Prostate gland (tissue), 2 donors: ENCODE measurements around the gene POLR2F. TPM values are rescaled to one million over a fixed set of nuclear protein-coding genes. Genes with fewer than 3 reads are reported as not detected.
"Not testable (repeated sequence)": the region's sequence is repeated elsewhere in the genome, so short reads cannot be mapped to it uniquely, and the experiment has no call there.

Experiments
- DNase-seq: peaks from one replicate; pipeline ENCODE4 v3.0.0-alpha.2; 2019; ENCODE audit warnings: low spot score
- H3K27ac ChIP-seq, 2 donors: fragments of 200-600 bp; sonication (generic); 2 replicates each; pipeline ENCODE4 v1.5.1; 2017 to 2019
- H3K27me3 ChIP-seq: fragments of 200-600 bp; sonication (generic); replicated peaks from 2 replicates; pipeline ENCODE4 v1.5.1; 2019; ENCODE audit not compliant: insufficient read depth
- H3K36me3 ChIP-seq, 2 donors: fragments of 200-600 bp; sonication (generic); 1 replicate in 1 of 2; 2 replicates in 1 of 2; pipeline versions ENCODE4 v1.5.1 to v1.8.1; 2017 to 2019
- H3K4me1 ChIP-seq: fragments of 200-600 bp; sonication (generic); replicated peaks from 2 replicates; pipeline ENCODE4 v1.5.1; 2019
- H3K4me3 ChIP-seq, 2 donors: fragments of 200-600 bp; sonication (generic); 2 replicates each; pipeline ENCODE4 v1.5.1; 2017 to 2019
- H3K9me3 ChIP-seq: fragments of 200-600 bp; sonication (generic); 2 replicates; pipeline ENCODE4 v1.5.1; 2017
- CTCF ChIP-seq, 4 experiments: fragments of 200-600 bp in 2 of 4; fragments of 450-650 bp in 2 of 4; sonication (generic) in 2 of 4; IDR thresholded peaks; 1 replicate in 3 of 4; 2 replicates in 1 of 4; pipeline ENCODE4 v1.5.1; 2016 to 2019; ENCODE audit warnings: antibody characterized with exemption in 4 of 4, mild to moderate bottlenecking in 2 of 4, moderate library complexity in 2 of 4
- POLR2A ChIP-seq: fragments of 450-650 bp; IDR thresholded peaks from one replicate; pipeline ENCODE4 v1.6.1; 2016; ENCODE audit warnings: antibody characterized with exemption, mild to moderate bottlenecking
- POLR2AphosphoS5 ChIP-seq: sonication (generic); formaldehyde crosslinking; IDR thresholded peaks from one replicate; pipeline ENCODE4 v1.6.1; 2017; ENCODE audit warnings: antibody characterized with exemption
- WGBS: methylation state at CpG from one replicate; pipeline ENCODE4 v1.1.5; 2018; 5-methylcytosine and 5-hydroxymethylcytosine counted together
- intact Hi-C: fragments of 100-400 bp; cut with DNase I; formaldehyde crosslinking; loops from one replicate; pipeline ENCODE4 v1.14.2; 2022
- total RNA-seq, 2 donors: library from RNA; depleted of rRNA; stranded (reverse); fragments of >200 nt; gene quantifications; one replicate each; pipeline ENCODE4 v1.1.0, GENCODE V29; 2016

POLR2F gene
- total RNA-seq, 2 donors from 2014 or later, result 63.1 to 157 TPM

GRCh38 chr22:37953062-37953436 is 450 bp upstream of the POLR2F start:
- DNase-seq, result no peak
- H3K36me3 ChIP-seq, result peaks cover 2 to 5% of the 10 kb centered on the region in 2 donors
- intact Hi-C loops, result loop anchor here (5.0 kb wide), 1 partner anchor 66 kb away; no protein-coding TSS in a partner anchor
- under 1% methylated on average over 13 of the region's 13 CpGs for WGBS
- no peak for TF ChIP-seq POLR2AphosphoS5
- TF ChIP-seq POLR2A, result no peak
- TF ChIP-seq CTCF (IDR thresholded peaks at IDR 0.05), result no peak
- peak overlapping the region in 1 of 2 donors; percentile 41 for H3K27ac ChIP-seq
- H3K27me3 ChIP-seq, result no peaks in the 10 kb centered on the region
- no peaks in the 10 kb centered on the region for H3K4me1 ChIP-seq
- H3K9me3 ChIP-seq, result no peaks in the 10 kb centered on the region
- H3K4me3 ChIP-seq, result peak overlapping the region; percentile 60 to 81

- H3K9me3 ChIP-seq, result no peaks in the 10 kb centered on the region
- DNase-seq, result no peak
- intact Hi-C loops, result loop anchor here (5.0 kb wide), 1 partner anchor 67 kb away; no protein-coding TSS in a partner anchor
- no peaks in the 10 kb centered on the region for H3K4me1 ChIP-seq
- H3K4me3 ChIP-seq, result peak overlapping the region in 1 of 2 donors; percentile 81
- no peak overlapping the region for H3K27ac ChIP-seq
- TF ChIP-seq POLR2A (no peak), CTCF (IDR thresholded peaks at IDR 0.05) (no peak), POLR2AphosphoS5 (no peak)
- no peaks in the 10 kb centered on the region for H3K27me3 ChIP-seq
- WGBS, result 70% methylated on average over 4 of the region's 4 CpGs
- peaks cover 2 to 5% of the 10 kb centered on the region in 2 donors for H3K36me3 ChIP-seq
Observed at GRCh38 chr22:37954686-37955085, 1.2 kb downstream of the POLR2F start.

GRCh38 chr22:37955825-37956397 is 2.4 kb downstream of the POLR2F start:
- H3K4me3 ChIP-seq, H3K27me3 ChIP-seq, H3K4me1 ChIP-seq, DNase-seq, H3K36me3 ChIP-seq, H3K27ac ChIP-seq, H3K9me3 ChIP-seq, intact Hi-C loops: not testable (repeated sequence)
- WGBS, result 82% methylated on average over 15 of the region's 15 CpGs

GRCh38 chr22:37957232-37957631 is 3.7 kb downstream of the POLR2F start:
- Histone ChIP-seq H3K27me3 (no peaks in the 10 kb centered on the region), H3K4me3 (no peak overlapping the region), H3K9me3 (no peaks in the 10 kb centered on the region), H3K36me3 (peaks cover 2 to 12% of the 10 kb centered on the region in 2 donors), H3K4me1 (no peaks in the 10 kb centered on the region), H3K27ac (no peak overlapping the region)
- intact Hi-C loops, result no loop called here
- 84% methylated on average over 4 of the region's 4 CpGs for WGBS
- DNase-seq, result no peak
- TF ChIP-seq CTCF (IDR thresholded peaks at IDR 0.05) (no peak), POLR2AphosphoS5 (no peak), POLR2A (no peak)

GRCh38 chr22:37959231-37959825 is 5.8 kb downstream of the POLR2F start:
- Histone ChIP-seq H3K27me3 (no peaks in the 10 kb centered on the region), H3K27ac (no peak overlapping the region), H3K9me3 (no peaks in the 10 kb centered on the region), H3K4me1 (no peaks in the 10 kb centered on the region), H3K36me3 (peaks cover 2 to 13% of the 10 kb centered on the region in 2 donors), H3K4me3 (no peak overlapping the region)
- no peak for DNase-seq
- no peak for TF ChIP-seq POLR2AphosphoS5
- WGBS, result 96% methylated on average over 18 of the region's 18 CpGs
- intact Hi-C loops, result no loop called here

- no peaks in the 10 kb centered on the region for H3K27me3 ChIP-seq
- WGBS, result 97% methylated on average over 4 of the region's 4 CpGs
- H3K9me3 ChIP-seq, result no peaks in the 10 kb centered on the region
- no peak for DNase-seq
- H3K4me1 ChIP-seq, result no peaks in the 10 kb centered on the region
- no peak for TF ChIP-seq POLR2A
- TF ChIP-seq POLR2AphosphoS5, result no peak
- no peak for TF ChIP-seq CTCF (IDR thresholded peaks at IDR 0.05)
- H3K27ac ChIP-seq, result no peak overlapping the region
- peaks cover 2 to 13% of the 10 kb centered on the region in 2 donors for H3K36me3 ChIP-seq
- intact Hi-C loops, result no loop called here
- H3K4me3 ChIP-seq, result no peak overlapping the region
Observed at GRCh38 chr22:37961062-37961461, 7.6 kb downstream of the POLR2F start.
